Neural progenitor cell (in vitro differentiated cells): ENCODE data around the gene NR3C2.

Experiments
- CTCF ChIP-seq: fragments of 200-600 bp; sonication (generic); IDR thresholded peaks from 2 replicates; pipeline ENCODE4 v1.5.1; 2017; ENCODE audit warnings: antibody characterized with exemption, mild to moderate bottlenecking
- EZH2 ChIP-seq: fragments of 200-600 bp; sonication (generic); IDR thresholded peaks from 2 replicates; pipeline ENCODE4 v1.6.1; 2017; ENCODE audit warnings: antibody characterized with exemption, mild to moderate bottlenecking, moderate library complexity

- no peak for TF ChIP-seq CTCF
- no peak for TF ChIP-seq EZH2
Measured at GRCh38 chr4:148268835-148269234, 173.4 kb downstream of the NR3C2 start.
